Neuron (in vitro differentiated cells): ENCODE results near the gene DLGAP1.
"Not testable (repeated sequence)": the region's sequence is repeated elsewhere in the genome, so short reads cannot be mapped to it uniquely, and the experiment has no call there.

Experiments used
- H2AFZ ChIP-seq: one replicate; pipeline ENCODE4 v1.6.1; 2013; ENCODE audit warnings: low read depth, mild to moderate bottlenecking, inconsistent platforms, low read length, moderate library complexity
- H3K27me3 ChIP-seq: one replicate; pipeline ENCODE4 v1.6.1; 2013; ENCODE audit warnings: low read length; ENCODE audit not compliant: insufficient read depth
- H3K36me3 ChIP-seq: one replicate; pipeline ENCODE4 v1.6.1; 2013; ENCODE audit warnings: low read length; ENCODE audit not compliant: insufficient read depth
- H3K4me1 ChIP-seq: one replicate; pipeline ENCODE4 v1.6.1; 2013; ENCODE audit warnings: low read length; ENCODE audit not compliant: insufficient read depth
- H3K4me3 ChIP-seq: 2 replicates; pipeline ENCODE4 v1.5.1; 2013; ENCODE audit warnings: mild to moderate bottlenecking, low read length, moderate library complexity
- H3K9me3 ChIP-seq: one replicate; pipeline ENCODE4 v1.6.1; 2013; ENCODE audit warnings: low read length

DLGAP1 gene

DNA sequence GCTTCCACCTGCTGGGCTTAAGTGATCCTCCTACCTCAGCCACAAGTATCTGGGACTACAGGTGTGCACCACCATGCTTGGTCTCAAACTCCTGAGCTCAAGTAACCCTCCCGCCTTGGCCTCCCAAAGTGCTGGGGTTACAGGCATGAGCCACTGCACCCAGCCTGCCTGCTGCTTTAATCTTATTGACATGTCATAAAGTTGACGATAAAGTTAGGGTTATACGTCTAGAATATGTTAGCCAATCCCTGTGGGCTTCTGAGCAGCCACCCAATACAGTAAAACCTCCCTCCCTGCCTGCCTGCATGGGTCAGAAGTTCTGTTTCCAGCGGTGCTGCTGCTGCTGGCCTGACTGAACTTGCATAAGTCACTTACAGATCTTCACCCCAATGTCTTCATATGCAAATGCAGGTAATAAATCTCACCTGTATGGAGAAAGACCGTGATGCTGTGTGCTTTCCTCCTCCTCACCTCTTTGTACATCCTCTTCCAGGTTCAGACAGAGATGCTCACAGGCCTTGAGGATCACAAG is 975.1 kb downstream of the DLGAP1 start:
- Histone ChIP-seq H2AFZ (no peak overlapping the region), H3K4me1 (no peaks in the 10 kb centered on the region), H3K9me3 (peaks cover under 1% of the 10 kb centered on the region), H3K4me3 (no peak overlapping the region), H3K36me3 (no peaks in the 10 kb centered on the region), H3K27me3 (no peaks in the 10 kb centered on the region)

DNA sequence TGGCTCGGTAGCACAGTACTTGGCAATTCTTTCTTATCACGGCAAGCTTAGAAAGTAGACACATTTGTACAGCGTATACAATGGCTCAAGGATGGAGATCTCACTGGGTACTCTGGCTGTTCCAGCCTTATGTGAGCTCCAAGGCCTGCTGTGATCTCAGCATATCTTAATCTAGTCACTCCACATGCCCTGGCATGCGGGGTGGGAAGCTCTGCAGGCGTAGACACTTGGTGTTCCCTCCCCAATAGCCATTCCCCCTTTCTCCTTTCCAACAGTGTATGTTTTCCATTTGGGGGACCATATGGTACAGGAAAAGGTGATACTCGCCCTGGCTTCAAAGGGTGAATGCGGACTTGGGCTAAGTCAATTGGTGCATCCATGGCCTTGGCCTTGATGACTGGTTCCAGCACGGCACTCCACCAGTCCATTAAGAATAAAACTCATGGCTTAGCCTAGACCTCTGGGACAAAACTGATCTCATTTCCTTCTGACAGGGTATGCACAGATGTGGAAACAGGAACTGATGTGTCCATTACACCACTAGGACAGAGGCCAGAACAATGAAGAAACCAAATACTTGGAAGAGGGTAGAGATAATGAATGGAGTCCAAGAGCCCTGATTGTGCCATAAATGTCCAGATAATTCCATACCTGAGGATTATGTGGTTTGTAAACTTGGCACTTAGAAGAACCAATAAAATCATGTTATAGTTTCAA is 976.7 kb downstream of the DLGAP1 start:
- no peak overlapping the region for H2AFZ ChIP-seq

GRCh38 chr18:3472681-3473544 is 982.2 kb downstream of the DLGAP1 start:
- Histone ChIP-seq H3K4me1 (no peaks in the 10 kb centered on the region), H3K27me3 (no peaks in the 10 kb centered on the region), H2AFZ (no peak overlapping the region), H3K9me3 (peaks cover 3% of the 10 kb centered on the region), H3K4me3 (no peak overlapping the region), H3K36me3 (no peaks in the 10 kb centered on the region)

More for the DNA sequence above, 976.7 kb downstream of the DLGAP1 start:
- Histone ChIP-seq H3K4me1 (no peaks in the 10 kb centered on the region), H3K9me3 (peaks cover 3% of the 10 kb centered on the region), H3K4me3 (no peak overlapping the region), H3K36me3 (no peaks in the 10 kb centered on the region), H3K27me3 (no peaks in the 10 kb centered on the region)

- H3K4me3 ChIP-seq, H2AFZ ChIP-seq, H3K36me3 ChIP-seq, H3K4me1 ChIP-seq, H3K27me3 ChIP-seq, H3K9me3 ChIP-seq: not testable (repeated sequence)
These were observed 983.0 kb downstream of the DLGAP1 start for GRCh38 chr18:3472121-3472520.

DNA sequence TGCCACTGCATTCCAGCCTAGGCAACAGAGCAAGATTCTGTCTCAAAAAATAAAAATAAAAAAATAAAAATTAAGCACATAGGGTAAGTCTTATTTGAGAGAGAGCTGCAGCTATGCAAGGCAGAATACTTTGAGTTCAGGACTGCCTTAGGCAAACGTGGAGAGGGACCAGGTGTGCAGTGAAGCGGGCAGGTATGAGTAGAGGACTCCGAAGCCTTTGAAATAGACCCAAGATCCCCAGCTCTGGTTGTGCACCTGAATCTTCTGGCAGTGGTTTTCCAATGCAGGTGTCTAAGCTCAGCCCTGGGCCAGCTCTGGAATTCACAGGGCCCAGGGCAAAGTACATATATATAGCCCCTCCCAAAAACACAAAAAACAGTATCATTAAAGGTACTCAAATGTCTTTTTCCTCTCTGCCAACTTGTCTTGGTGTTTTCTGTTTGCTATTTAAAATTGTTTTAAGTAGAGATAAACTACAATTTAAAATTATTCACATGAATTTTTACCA is 983.9 kb downstream of the DLGAP1 start:
- H3K9me3 ChIP-seq, result peaks cover 3% of the 10 kb centered on the region
- H3K27me3 ChIP-seq, result no peaks in the 10 kb centered on the region
- H2AFZ ChIP-seq, result no peak overlapping the region
- H3K4me1 ChIP-seq, result no peaks in the 10 kb centered on the region
- no peak overlapping the region for H3K4me3 ChIP-seq
- no peaks in the 10 kb centered on the region for H3K36me3 ChIP-seq

- H3K4me3 ChIP-seq, result no peak overlapping the region
- no peaks in the 10 kb centered on the region for H3K9me3 ChIP-seq
- H2AFZ ChIP-seq, result no peak overlapping the region
- H3K27me3 ChIP-seq, result no peaks in the 10 kb centered on the region
- no peaks in the 10 kb centered on the region for H3K36me3 ChIP-seq
- no peaks in the 10 kb centered on the region for H3K4me1 ChIP-seq
These were observed 986.3 kb downstream of the DLGAP1 start for GRCh38 chr18:3468833-3469232.

DNA sequence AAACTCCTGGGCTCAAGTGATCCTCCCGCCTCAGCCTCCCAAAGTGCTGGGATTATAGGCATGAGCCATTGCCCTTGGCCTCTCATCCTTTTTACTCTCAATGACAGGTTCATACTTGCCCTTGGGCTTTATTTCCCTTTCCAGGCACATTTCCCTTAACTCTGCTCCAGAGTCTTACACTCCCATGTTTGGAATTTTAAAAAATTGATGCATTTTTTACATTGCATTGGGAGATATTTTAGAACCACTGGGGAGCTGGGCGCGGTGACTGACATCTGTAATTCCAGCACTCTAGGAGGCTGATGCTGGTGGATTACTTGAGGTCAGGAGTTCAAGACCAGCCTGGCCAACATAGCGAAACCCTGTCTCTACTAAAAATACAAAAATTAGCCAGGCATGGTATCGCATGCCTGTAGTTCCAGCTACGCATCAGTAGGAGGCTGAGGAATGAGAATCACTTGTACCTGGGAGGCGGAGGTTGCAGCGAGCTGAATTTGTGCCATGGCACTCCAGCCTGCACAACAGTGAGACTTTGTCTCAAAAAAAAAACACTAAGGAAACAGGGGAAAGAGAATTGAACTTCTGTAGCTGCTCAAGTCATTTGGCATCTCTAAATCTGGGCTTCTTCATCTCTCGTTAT is 986.9 kb downstream of the DLGAP1 start:
- no peaks in the 10 kb centered on the region for H3K27me3 ChIP-seq
- H2AFZ ChIP-seq, result no peak overlapping the region
- no peaks in the 10 kb centered on the region for H3K36me3 ChIP-seq
- no peaks in the 10 kb centered on the region for H3K4me1 ChIP-seq
- H3K4me3 ChIP-seq, result no peak overlapping the region
- H3K9me3 ChIP-seq, result no peaks in the 10 kb centered on the region

DNA sequence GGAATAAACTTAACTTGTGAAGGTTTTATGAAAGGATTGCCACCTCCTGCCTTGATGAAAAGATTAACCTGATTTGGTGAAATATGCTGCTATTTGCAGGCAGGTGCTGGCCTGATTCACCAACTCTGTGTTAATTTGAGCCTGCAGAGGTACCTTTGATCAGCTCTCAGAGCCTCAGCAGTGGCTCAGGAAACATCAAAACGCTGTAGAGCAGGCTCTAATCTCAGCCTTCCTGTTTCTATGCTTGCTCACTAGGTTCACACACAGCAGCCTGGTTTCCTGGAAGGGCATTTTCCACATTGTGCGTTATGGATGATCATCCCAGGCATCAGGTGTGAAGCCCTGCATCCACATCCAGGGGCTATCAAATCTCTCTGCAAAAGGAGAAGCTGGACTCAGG is 988.2 kb downstream of the DLGAP1 start:
- Histone ChIP-seq H3K4me3 (no peak overlapping the region), H3K9me3 (no peaks in the 10 kb centered on the region)

DNA sequence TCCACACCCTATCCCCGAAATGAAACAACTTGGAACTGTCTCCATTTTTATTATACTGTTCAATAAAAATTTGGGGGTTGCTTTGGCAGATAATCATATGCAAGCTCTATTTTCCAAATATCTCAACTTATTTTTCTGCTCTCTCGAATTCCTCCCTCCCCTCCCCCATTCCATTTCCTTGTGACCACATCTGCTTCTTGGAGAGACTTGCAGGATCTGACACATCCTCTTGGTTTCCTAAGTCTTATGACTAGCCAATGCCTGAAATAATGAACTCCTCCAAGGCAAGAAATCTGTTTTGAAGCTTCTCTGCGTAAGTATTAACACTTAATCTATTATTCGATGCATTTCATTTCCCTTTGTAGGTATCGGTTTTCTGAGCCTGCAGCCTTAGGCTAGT is 989.1 kb downstream of the DLGAP1 start:
- Histone ChIP-seq H3K4me3 (no peak overlapping the region), H3K9me3 (no peaks in the 10 kb centered on the region), H3K27me3 (no peaks in the 10 kb centered on the region), H2AFZ (no peak overlapping the region), H3K36me3 (peaks cover 2% of the 10 kb centered on the region), H3K4me1 (peaks cover 5% of the 10 kb centered on the region)

More for the DNA sequence above, 988.2 kb downstream of the DLGAP1 start:
- H3K36me3 ChIP-seq, result peaks cover 2% of the 10 kb centered on the region
- no peak overlapping the region for H2AFZ ChIP-seq
- H3K4me1 ChIP-seq, result peaks cover 5% of the 10 kb centered on the region
- no peaks in the 10 kb centered on the region for H3K27me3 ChIP-seq

DNA sequence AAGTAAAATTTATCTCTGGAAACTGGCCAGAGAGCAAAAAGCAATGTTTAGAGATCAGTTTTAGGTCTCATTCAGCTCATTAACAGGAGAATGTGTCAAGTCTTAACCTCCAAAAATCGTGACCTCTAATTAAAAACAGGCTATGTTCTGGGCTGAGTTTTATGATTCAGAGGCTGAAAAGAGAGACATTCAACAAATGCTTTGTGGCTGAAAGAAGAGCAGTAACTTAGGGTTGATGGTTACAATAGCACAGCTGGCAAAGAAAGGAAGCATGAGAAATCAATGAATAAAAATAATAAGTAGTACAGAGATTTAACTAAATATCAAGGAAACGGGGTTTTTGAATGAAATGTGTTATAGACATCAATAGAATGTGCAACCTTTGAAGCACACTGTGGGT is 992.1 kb downstream of the DLGAP1 start:
- H3K27me3 ChIP-seq, result no peaks in the 10 kb centered on the region
- no peak overlapping the region for H2AFZ ChIP-seq
- H3K36me3 ChIP-seq, result peaks cover 18% of the 10 kb centered on the region
- no peak overlapping the region for H3K4me3 ChIP-seq
- H3K9me3 ChIP-seq, result peaks cover 3% of the 10 kb centered on the region
- H3K4me1 ChIP-seq, result peaks cover 5% of the 10 kb centered on the region

- H3K4me1 ChIP-seq, result peaks cover 5% of the 10 kb centered on the region
- H2AFZ ChIP-seq, result no peak overlapping the region
- no peak overlapping the region for H3K4me3 ChIP-seq
- H3K9me3 ChIP-seq, result peaks cover 3% of the 10 kb centered on the region
- peaks cover 30% of the 10 kb centered on the region for H3K36me3 ChIP-seq
- H3K27me3 ChIP-seq, result no peaks in the 10 kb centered on the region
These were observed 993.4 kb downstream of the DLGAP1 start for GRCh38 chr18:3461704-3462103.

- Histone ChIP-seq H3K27me3 (no peaks in the 10 kb centered on the region), H3K36me3 (peaks cover 37% of the 10 kb centered on the region), H2AFZ (no peak overlapping the region), H3K4me3 (no peak overlapping the region), H3K9me3 (peaks cover 3% of the 10 kb centered on the region), H3K4me1 (peaks cover 8% of the 10 kb centered on the region)
These were observed 994.2 kb downstream of the DLGAP1 start for GRCh38 chr18:3460823-3461398.
